Neural crest cell (in vitro differentiated cells): ENCODE measurements around the gene DRAP1. TPM values are rescaled to one million over a fixed set of nuclear protein-coding genes. Genes with fewer than 3 reads are reported as not detected.
"Not testable (repeated sequence)": the region's sequence is repeated elsewhere in the genome, so short reads cannot be mapped to it uniquely, and the experiment has no call there.

ENCODE experiments used
- DNase-seq: peaks from one replicate; pipeline ENCODE4 v3.0.0; 2021; ENCODE audit warnings: low read depth, mixed read lengths, low spot score
- H3K27ac Mint-ChIP-seq: one replicate; pipeline ENCODE4 v1.8.0; 2021; ENCODE audit warnings: mild to moderate bottlenecking, mixed read lengths; ENCODE audit not compliant: unreplicated experiment
- H3K27me3 Mint-ChIP-seq: 2 replicates; pipeline ENCODE4 v1.8.0; 2021; ENCODE audit warnings: low read depth, mild to moderate bottlenecking, mixed read lengths
- H3K36me3 Mint-ChIP-seq: 2 replicates; pipeline ENCODE4 v1.8.0; 2021; ENCODE audit warnings: low read depth, mild to moderate bottlenecking, mixed read lengths
- H3K4me1 Mint-ChIP-seq: 2 replicates; pipeline ENCODE4 v1.8.0; 2021; ENCODE audit warnings: mixed read lengths
- H3K4me3 Mint-ChIP-seq: one replicate; pipeline ENCODE4 v1.8.0; 2021; ENCODE audit warnings: mild to moderate bottlenecking, mixed read lengths
- H3K9me3 Mint-ChIP-seq: 2 replicates; pipeline ENCODE4 v1.8.0; 2021; ENCODE audit warnings: mixed read lengths
- total RNA-seq: library from RNA; stranded (reverse); gene quantifications from 2 replicates; pipeline ENCODE4 v1.2.1, GENCODE V29; 2021
- TF ChIP-seq, protein P1 (sequence below): fragments of 200-600 bp; sonication (generic); conservative IDR thresholded peaks from 2 replicates; pipeline ENCODE4 v1.5.0; 2021; ENCODE audit warnings: antibody characterized with exemption, mild to moderate bottlenecking

Gene DRAP1
- total RNA-seq, 1 donor from 2014 or later = 101 TPM

DNA sequence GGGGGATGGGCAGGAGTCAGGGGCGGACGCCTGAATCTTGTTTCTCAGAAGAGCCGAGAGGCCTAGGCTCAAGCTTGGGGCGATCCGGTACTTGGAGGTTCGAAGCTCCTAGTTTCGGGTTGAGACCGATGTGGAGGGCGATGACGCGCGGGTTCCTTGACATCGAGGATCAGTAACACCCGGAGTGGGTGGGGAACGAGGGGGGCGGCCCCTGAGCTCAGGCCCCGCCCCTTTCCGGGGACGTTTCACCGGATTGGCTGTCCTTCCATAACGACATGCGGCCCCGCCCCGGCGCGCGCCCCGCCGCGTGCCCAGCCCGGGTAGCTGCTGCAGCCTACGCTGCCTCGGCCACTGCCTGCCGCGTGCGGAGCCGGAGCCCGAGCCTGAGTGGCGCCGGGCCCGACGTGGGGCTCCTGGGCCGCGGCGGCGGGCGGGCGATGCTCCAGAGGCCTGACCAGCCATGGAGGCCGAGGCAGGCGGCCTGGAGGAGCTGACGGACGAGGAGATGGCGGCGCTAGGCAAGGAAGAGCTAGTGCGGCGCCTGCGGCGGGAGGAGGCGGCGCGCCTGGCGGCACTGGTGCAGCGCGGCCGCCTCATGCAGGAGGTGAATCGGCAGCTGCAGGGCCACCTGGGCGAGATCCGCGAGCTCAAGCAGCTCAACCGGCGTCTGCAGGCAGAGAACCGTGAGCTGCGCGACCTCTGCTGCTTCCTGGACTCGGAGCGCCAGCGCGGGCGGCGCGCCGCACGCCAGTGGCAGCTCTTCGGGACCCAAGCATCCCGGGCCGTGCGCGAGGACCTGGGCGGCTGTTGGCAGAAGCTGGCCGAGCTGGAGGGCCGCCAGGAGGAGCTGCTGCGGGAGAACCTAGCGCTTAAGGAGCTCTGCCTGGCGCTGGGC is 28.7 kb upstream of the DRAP1 start, which contains the start of gene CCDC85B:
TSS of gene CCDC85B (plus strand) at position 350 of the 895 bp plus-strand sequence. CDS start at position 461, 111 bp downstream.
- H3K9me3 Mint-ChIP-seq = no peaks in the 10 kb centered on the region
- peak; percentile 93 for DNase-seq
- H3K4me3 Mint-ChIP-seq = peak within 1 kb of the TSS; percentile 96
- no peaks in the 10 kb centered on the region for H3K36me3 Mint-ChIP-seq
- H3K27ac Mint-ChIP-seq = peak within 1 kb of the TSS; percentile 59
- H3K27me3 Mint-ChIP-seq = peaks cover 16% of the 10 kb centered on the region
- peaks cover 54% of the 10 kb centered on the region for H3K4me1 Mint-ChIP-seq
- TF ChIP-seq, protein P1, sequence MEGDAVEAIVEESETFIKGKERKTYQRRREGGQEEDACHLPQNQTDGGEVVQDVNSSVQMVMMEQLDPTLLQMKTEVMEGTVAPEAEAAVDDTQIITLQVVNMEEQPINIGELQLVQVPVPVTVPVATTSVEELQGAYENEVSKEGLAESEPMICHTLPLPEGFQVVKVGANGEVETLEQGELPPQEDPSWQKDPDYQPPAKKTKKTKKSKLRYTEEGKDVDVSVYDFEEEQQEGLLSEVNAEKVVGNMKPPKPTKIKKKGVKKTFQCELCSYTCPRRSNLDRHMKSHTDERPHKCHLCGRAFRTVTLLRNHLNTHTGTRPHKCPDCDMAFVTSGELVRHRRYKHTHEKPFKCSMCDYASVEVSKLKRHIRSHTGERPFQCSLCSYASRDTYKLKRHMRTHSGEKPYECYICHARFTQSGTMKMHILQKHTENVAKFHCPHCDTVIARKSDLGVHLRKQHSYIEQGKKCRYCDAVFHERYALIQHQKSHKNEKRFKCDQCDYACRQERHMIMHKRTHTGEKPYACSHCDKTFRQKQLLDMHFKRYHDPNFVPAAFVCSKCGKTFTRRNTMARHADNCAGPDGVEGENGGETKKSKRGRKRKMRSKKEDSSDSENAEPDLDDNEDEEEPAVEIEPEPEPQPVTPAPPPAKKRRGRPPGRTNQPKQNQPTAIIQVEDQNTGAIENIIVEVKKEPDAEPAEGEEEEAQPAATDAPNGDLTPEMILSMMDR = peak; percentile 49

DNA sequence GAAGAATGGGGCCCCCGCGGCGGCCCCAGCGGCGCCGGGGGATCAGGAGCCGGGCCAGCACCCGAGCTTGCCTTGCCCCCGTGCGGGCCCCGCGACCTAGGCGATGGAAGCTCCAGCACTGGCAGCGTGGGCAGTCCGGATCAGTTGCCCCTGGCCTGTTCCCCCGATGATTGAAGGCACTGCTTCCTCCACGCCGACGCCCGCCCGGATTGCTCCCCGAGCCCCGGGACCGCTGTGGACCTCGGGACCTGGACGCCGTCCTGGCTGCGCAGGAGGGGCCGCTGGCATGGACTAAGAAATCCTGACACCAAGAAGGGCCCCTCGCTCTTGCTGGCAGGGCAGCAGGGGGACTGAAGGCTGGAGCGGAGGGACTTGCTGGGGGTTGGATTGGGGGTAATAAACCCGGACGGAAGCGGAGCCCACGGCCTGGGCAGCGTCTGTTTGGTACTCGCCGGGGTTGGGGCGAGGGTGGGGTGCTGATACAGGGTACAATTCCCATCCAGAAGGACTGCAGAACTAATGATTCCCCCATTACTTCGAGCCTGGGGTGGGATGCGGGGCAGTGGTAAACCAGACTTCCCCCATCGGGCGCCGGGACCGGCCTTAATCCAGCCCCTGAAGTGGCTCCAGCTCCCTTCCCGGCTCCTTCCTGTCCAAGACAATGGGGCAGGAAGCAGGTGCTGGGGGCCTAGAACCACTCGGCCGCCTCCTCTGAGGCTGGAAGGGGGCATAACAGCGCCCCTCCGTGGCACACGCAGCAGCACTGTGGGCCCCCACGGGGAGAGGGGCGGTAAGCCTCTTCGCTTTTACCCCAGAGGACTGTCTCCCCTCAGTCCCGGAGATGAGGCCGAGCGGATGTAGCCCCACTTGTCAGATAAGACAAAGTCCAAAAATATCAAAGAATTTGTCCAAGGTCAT is 27.7 kb upstream of the DRAP1 start:
- no peaks in the 10 kb centered on the region for H3K9me3 Mint-ChIP-seq
- peak overlapping the region; percentile 83 for H3K4me3 Mint-ChIP-seq
- H3K27me3 Mint-ChIP-seq = peaks cover 23% of the 10 kb centered on the region
- H3K4me1 Mint-ChIP-seq = peaks cover 52% of the 10 kb centered on the region
- TF ChIP-seq, protein P1 = no peak
- H3K27ac Mint-ChIP-seq = no peak overlapping the region
- H3K36me3 Mint-ChIP-seq = no peaks in the 10 kb centered on the region
- no peak for DNase-seq

DNA sequence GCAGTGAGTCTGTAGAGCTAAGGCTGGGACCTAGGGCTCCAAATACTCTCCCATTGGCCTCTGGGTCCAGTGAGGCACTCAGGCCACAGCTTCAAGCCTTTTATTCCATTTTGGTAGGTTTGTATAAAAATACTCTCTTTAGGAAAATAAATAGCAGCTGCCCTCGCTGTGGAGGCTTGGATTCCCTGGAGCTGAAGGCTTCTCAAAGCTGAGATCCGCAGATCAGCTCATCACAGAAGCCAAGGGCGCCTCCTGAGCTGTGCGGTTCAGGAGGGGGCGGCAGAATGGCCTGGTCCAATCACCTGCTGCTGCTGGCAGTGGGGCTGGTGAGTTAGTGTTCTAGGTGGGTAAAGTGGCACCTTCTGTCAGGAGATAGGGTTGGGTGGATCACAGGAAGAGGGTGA is 27.1 kb upstream of the DRAP1 start:
- peak overlapping the region; percentile 83 for H3K4me3 Mint-ChIP-seq
- not testable (repeated sequence) for H3K27ac Mint-ChIP-seq, H3K9me3 Mint-ChIP-seq, DNase-seq, H3K36me3 Mint-ChIP-seq
- peaks cover 46% of the 10 kb centered on the region for H3K4me1 Mint-ChIP-seq
- H3K27me3 Mint-ChIP-seq = peaks cover 27% of the 10 kb centered on the region

DNA sequence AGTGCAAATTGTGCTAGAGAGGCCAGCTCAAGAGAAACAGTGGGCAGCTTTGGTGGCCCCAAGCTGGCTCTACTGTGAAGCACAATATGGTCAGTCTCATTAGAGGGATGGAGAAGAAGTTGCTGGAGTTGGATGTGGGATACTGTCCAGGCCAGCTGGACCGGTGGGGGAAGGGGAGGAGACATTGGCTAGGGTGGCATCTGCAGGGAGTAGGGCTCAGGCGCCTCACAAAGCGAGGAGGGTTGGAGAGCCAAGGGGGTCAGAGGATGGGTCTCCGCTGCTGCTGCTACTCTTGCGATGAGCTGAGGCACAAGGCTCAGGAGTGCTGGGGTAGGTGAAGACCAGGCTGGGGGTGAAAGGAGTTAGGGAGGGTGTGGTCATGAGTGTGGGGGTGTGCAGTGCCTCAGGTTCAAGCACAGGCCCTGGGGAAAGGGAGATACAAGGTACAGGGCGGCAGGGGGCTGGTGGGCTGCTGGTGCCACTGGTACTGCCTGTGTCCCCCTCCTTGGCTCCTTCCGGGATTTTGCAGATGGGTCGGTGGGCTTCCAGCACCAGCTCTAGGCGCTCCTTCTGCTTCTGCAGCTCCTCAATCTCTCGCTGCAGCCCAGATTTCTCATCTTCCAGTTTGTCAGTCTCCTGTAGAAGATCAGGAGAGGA is 26.4 kb upstream of the DRAP1 start:
- H3K4me3 Mint-ChIP-seq = peak overlapping the region; percentile 83
- H3K27me3 Mint-ChIP-seq = peaks cover 33% of the 10 kb centered on the region
- TF ChIP-seq, protein P1 = no peak

DNA sequence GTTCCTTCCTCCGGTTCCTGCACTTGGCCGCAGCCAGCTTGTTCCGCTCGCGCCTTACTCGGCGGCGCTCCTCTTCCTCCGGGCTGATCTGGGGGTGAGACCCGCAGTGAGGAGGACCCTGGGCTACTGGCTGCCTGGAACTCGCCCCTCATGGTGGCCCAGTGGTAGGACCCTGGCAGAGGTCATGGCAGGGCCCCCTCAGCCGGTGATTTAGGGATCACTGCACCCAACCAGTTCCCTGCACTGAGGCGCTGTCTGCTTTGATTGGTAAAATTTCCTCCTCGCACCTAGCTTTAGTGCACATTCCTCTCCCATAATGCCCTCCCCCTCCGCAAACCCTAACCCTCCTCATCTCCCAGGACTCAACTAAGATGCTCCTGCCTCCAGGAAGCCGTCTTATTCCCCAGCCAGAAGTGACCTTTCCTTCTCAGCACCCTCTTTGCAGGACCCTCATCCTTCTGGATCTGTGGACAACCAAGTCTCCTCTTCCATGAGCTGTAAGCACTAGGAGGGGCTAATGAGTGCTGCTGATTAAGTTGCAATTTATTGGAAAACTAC is 25.1 kb upstream of the DRAP1 start:
- TF ChIP-seq, protein P1 = no peak
- peak overlapping the region; percentile 78 for H3K4me3 Mint-ChIP-seq
- H3K27me3 Mint-ChIP-seq = peaks cover 39% of the 10 kb centered on the region
- no peak for DNase-seq
- H3K9me3 Mint-ChIP-seq = no peaks in the 10 kb centered on the region
- H3K36me3 Mint-ChIP-seq = no peaks in the 10 kb centered on the region
- peaks cover 34% of the 10 kb centered on the region for H3K4me1 Mint-ChIP-seq
- H3K27ac Mint-ChIP-seq = no peak overlapping the region

More for the DNA sequence above, 26.4 kb upstream of the DRAP1 start:
- no peaks in the 10 kb centered on the region for H3K36me3 Mint-ChIP-seq
- no peak for DNase-seq
- H3K9me3 Mint-ChIP-seq = no peaks in the 10 kb centered on the region
- H3K4me1 Mint-ChIP-seq = peaks cover 40% of the 10 kb centered on the region
- no peak overlapping the region for H3K27ac Mint-ChIP-seq
